ENCODE data around the gene FAM221B. TPM values are rescaled to one million over a fixed set of nuclear protein-coding genes. Genes with fewer than 3 reads are reported as not detected.

The FAM221B gene
- total and polyA plus RNA-seq, 2 donors (not counting 1 experiment from before 2014, with no cell fraction given): not detected

DNA sequence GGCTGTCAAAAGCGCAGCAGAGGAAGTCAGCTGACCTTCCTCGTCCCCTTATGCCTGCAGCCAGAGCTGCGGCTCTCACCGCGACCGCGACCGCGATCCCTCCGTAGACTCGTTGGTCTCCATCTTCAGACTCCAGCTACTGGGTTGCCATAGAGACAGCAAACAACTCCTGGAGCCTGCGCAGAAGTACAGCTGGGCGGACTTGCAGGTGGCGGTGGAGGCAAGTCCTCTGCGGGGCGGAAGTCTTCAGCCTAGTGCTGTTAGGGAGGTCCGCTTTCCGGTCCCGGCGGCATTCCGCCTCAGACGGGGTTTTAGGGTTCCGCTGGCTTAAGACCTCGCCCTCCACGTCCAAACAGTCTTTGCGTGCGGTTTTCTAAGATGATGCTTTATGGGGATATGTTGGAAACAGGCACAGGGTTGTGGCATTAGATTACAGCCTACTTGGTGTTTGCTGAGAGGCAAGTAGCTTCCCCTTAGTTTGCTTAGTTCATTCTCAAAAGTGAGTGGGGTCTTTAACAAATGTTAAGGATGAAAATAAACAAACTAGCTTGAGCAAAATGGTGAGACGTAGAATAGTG is 16.4 kb downstream of the FAM221B start, which contains the start of gene SPAG8:
Gene SPAG8 (minus strand): TSS at position 238 of the 578 bp plus-strand sequence. CDS start 115 bp downstream, at position 123.
- CTCF ChIA-PET: interaction anchor here (0.5 to 4.6 kb wide), 16 partner anchors 8 to 208 kb away, joined by 3 to 58 read pairs (median 4); partner anchors contain the start of genes CREB3, FAM221B, NPR2 and TLN1
- WGBS (ENCODE audit: insufficient coverage): 0% methylated on average over 27 of the region's 28 CpGs
- ATAC-seq (ENCODE audit: low read depth) (peak; percentile 41), DNase-seq (peak; percentile 97)
- Histone ChIP-seq H3K9me3 (ENCODE audit: control extremely low read depth in 1 of 3, control insufficient read depth in 2 of 3, insufficient read depth in 1 of 3, low read length in 2 of 3) (no peaks in the 10 kb centered on the region), H3K4me3 (ENCODE audit: control extremely low read depth in 1 of 5, extremely low read depth in 1 of 5, insufficient read depth in 1 of 5, low read depth in 2 of 5, low read length in 4 of 5) (peak within 1 kb of the TSS; percentile 54 to 76 (median 61)), H2AFZ (ENCODE audit: insufficient read depth, low read depth, low read length, poor library complexity, severe bottlenecking) (peak within 1 kb of the TSS; percentile 81), H3K27ac (ENCODE audit: low read length in 2 of 2) (peak within 1 kb of the TSS; percentile 50 to 70), H3K9ac (ENCODE audit: low read length) (peak within 1 kb of the TSS; percentile 60), H3K79me2 (ENCODE audit: control insufficient read depth, insufficient read depth, low read length) (no peaks in the 10 kb centered on the region), H4K20me1 (ENCODE audit: control insufficient read depth, insufficient read depth, low read length, poor library complexity, severe bottlenecking) (no peaks in the 10 kb centered on the region), H3K4me1 (ENCODE audit: control insufficient read depth in 2 of 2, insufficient read depth in 2 of 2, low read length in 2 of 2) (peaks cover 26 to 33% of the 10 kb centered on the region in 2 donors), H3K36me3 (replicated peaks in 1 of 2; ENCODE audit: control extremely low read depth in 1 of 2, control insufficient read depth in 1 of 2, extremely low read depth in 1 of 2, insufficient read depth in 2 of 2, low read length in 1 of 2) (peaks cover 0 to 8% of the 10 kb centered on the region in 2 experiments), H3K27me3 (replicated peaks in 1 of 4; ENCODE audit: control extremely low read depth in 1 of 4, control insufficient read depth in 3 of 4, insufficient read depth in 4 of 4, low read length in 3 of 4) (no peaks in the 10 kb centered on the region), H3K4me2 (replicated peaks; ENCODE audit: low read depth, low read length, poor library complexity, severe bottlenecking) (peak within 1 kb of the TSS; percentile 77)
- Mint-ChIP-seq H3K27me3 (no peaks in the 10 kb centered on the region), H3K27ac (peak within 1 kb of the TSS; percentile 96), H3K4me3 (peak within 1 kb of the TSS; percentile 97), H3K4me1 (peaks cover 30% of the 10 kb centered on the region), H3K9me3 (ENCODE audit: insufficient read depth) (no peaks in the 10 kb centered on the region)
- intact Hi-C loops (cut with micrococcal nuclease): loop anchor here (1.0 to 5.0 kb wide), 2 partner anchors 64 to 1145 kb away; a partner anchor contains a TSS
- POLR2A ChIA-PET: interaction anchor here (1.3 to 1.6 kb wide), 2 partner anchors 17 to 64 kb away, joined by 3 to 4 read pairs; partner anchors contain the start of genes FAM221B and TMEM8B
- no peak for TF ChIP-seq EZH2 (IDR thresholded peaks at IDR 0.05; ENCODE audit: borderline replicate concordance, insufficient read depth, low read depth, low read length, poor library complexity, severe bottlenecking)
- TF ChIP-seq, protein P1, sequence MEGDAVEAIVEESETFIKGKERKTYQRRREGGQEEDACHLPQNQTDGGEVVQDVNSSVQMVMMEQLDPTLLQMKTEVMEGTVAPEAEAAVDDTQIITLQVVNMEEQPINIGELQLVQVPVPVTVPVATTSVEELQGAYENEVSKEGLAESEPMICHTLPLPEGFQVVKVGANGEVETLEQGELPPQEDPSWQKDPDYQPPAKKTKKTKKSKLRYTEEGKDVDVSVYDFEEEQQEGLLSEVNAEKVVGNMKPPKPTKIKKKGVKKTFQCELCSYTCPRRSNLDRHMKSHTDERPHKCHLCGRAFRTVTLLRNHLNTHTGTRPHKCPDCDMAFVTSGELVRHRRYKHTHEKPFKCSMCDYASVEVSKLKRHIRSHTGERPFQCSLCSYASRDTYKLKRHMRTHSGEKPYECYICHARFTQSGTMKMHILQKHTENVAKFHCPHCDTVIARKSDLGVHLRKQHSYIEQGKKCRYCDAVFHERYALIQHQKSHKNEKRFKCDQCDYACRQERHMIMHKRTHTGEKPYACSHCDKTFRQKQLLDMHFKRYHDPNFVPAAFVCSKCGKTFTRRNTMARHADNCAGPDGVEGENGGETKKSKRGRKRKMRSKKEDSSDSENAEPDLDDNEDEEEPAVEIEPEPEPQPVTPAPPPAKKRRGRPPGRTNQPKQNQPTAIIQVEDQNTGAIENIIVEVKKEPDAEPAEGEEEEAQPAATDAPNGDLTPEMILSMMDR (IDR thresholded peaks at IDR 0.05): no peak

All from B cell (primary cell).